Measurements from ENCODE around the gene KCNJ16. TPM values are rescaled to one million over a fixed set of nuclear protein-coding genes. Genes with fewer than 3 reads are reported as not detected.

The KCNJ16 gene
- total RNA-seq, 1 experiment from 2014 or later, result not detected

- no peaks in the 10 kb centered on the region for H4K20me1 ChIP-seq (ENCODE audit: low read length)
- no peak overlapping the region for H3K4me2 ChIP-seq (ENCODE audit: low read length)
- DNase-seq (no peak), ATAC-seq (no peak)
- no peaks in the 10 kb centered on the region for H3K36me3 ChIP-seq (ENCODE audit: low read depth, low read length)
- no peak overlapping the region for H3K9ac ChIP-seq (ENCODE audit: low read length)
- intact Hi-C loops (cut with micrococcal nuclease), result no loop called here
- no peaks in the 10 kb centered on the region for H3K27me3 ChIP-seq (ENCODE audit: low read length)
- no peaks in the 10 kb centered on the region for H3K79me2 ChIP-seq (ENCODE audit: low read length)
- H3K27ac ChIP-seq (ENCODE audit: low read length), result no peak overlapping the region
- ChIA-PET POLR2A (ENCODE audit: unreplicated experiment) (no interaction called here), CTCF (no interaction called here)
- H3K4me1 ChIP-seq (ENCODE audit: insufficient read depth, low read length), result no peaks in the 10 kb centered on the region
- no peaks in the 10 kb centered on the region for H3F3A ChIP-seq (ENCODE audit: low read length, unreplicated experiment)
- BruUV-seq (replicated peaks), result no TSS peak
- no peak overlapping the region for H2AFZ ChIP-seq (ENCODE audit: low read length)
- H3K4me3 ChIP-seq (ENCODE audit: low read length), result no peak overlapping the region
- H3K9me3 ChIP-seq (ENCODE audit: low read length), result no peaks in the 10 kb centered on the region
- H3K9me2 ChIP-seq (replicated peaks; ENCODE audit: low read length), result no peaks in the 10 kb centered on the region
- no peak for TF ChIP-seq CTCF (conservative IDR thresholded peaks at IDR 0.05; ENCODE audit: low read depth, low read length)
- no peak for TF ChIP-seq EZH2 (IDR thresholded peaks at IDR 0.05; ENCODE audit: low read length, unreplicated experiment)
- TF ChIP-seq EZH2phosphoT487 (IDR thresholded peaks at IDR 0.05; ENCODE audit: borderline replicate concordance, low read length), result no peak
Observed at GRCh38 chr17:70114405-70114804, 39.4 kb downstream of the KCNJ16 start.

GRCh38 chr17:70115126-70115525 lies 40.1 kb downstream of the KCNJ16 start:
- no peaks in the 10 kb centered on the region for H3K9me2 ChIP-seq (replicated peaks; ENCODE audit: low read length)
- no peaks in the 10 kb centered on the region for H3K4me1 ChIP-seq (ENCODE audit: insufficient read depth, low read length)
- no peaks in the 10 kb centered on the region for H4K20me1 ChIP-seq (ENCODE audit: low read length)
- DNase-seq (no peak), ATAC-seq (no peak)
- BruUV-seq (replicated peaks), result no TSS peak
- CTCF ChIA-PET, result interaction anchor here (0.5 kb wide), 1 partner anchor 794 kb away, joined by 3 read pairs; no protein-coding TSS in a partner anchor
- no peaks in the 10 kb centered on the region for H3K9me3 ChIP-seq (ENCODE audit: low read length)
- TF ChIP-seq EZH2 (IDR thresholded peaks at IDR 0.05; ENCODE audit: low read length, unreplicated experiment) (no peak), EZH2phosphoT487 (IDR thresholded peaks at IDR 0.05; ENCODE audit: borderline replicate concordance, low read length) (no peak), CTCF (conservative IDR thresholded peaks at IDR 0.05; ENCODE audit: low read depth, low read length) (no peak)
- H3K79me2 ChIP-seq (ENCODE audit: low read length), result no peaks in the 10 kb centered on the region
- H3K36me3 ChIP-seq (ENCODE audit: low read depth, low read length), result no peaks in the 10 kb centered on the region
- POLR2A ChIA-PET (ENCODE audit: unreplicated experiment), result no interaction called here
- H3K27ac ChIP-seq (ENCODE audit: low read length), result no peak overlapping the region
- no peak overlapping the region for H3K4me2 ChIP-seq (ENCODE audit: low read length)
- no peak overlapping the region for H2AFZ ChIP-seq (ENCODE audit: low read length)
- intact Hi-C loops (cut with micrococcal nuclease), result no loop called here
- no peaks in the 10 kb centered on the region for H3F3A ChIP-seq (ENCODE audit: low read length, unreplicated experiment)
- H3K9ac ChIP-seq (ENCODE audit: low read length), result no peak overlapping the region
- no peaks in the 10 kb centered on the region for H3K27me3 ChIP-seq (ENCODE audit: low read length)
- no peak overlapping the region for H3K4me3 ChIP-seq (ENCODE audit: low read length)

- no peak overlapping the region for H3K9ac ChIP-seq (ENCODE audit: low read length)
- ChIA-PET POLR2A (ENCODE audit: unreplicated experiment) (no interaction called here), CTCF (no interaction called here)
- H3K27ac ChIP-seq (ENCODE audit: low read length), result no peak overlapping the region
- no peaks in the 10 kb centered on the region for H4K20me1 ChIP-seq (ENCODE audit: low read length)
- no peaks in the 10 kb centered on the region for H3K36me3 ChIP-seq (ENCODE audit: low read depth, low read length)
- no peaks in the 10 kb centered on the region for H3K9me2 ChIP-seq (replicated peaks; ENCODE audit: low read length)
- H3K4me3 ChIP-seq (ENCODE audit: low read length), result no peak overlapping the region
- ATAC-seq (no peak), DNase-seq (no peak)
- H3K4me1 ChIP-seq (ENCODE audit: insufficient read depth, low read length), result no peaks in the 10 kb centered on the region
- no peak for TF ChIP-seq EZH2phosphoT487 (IDR thresholded peaks at IDR 0.05; ENCODE audit: borderline replicate concordance, low read length)
- TF ChIP-seq EZH2 (IDR thresholded peaks at IDR 0.05; ENCODE audit: low read length, unreplicated experiment), result no peak
- no peak for TF ChIP-seq CTCF (conservative IDR thresholded peaks at IDR 0.05; ENCODE audit: low read depth, low read length)
- no peaks in the 10 kb centered on the region for H3K27me3 ChIP-seq (ENCODE audit: low read length)
- no TSS peak for BruUV-seq (replicated peaks)
- no peak overlapping the region for H3K4me2 ChIP-seq (ENCODE audit: low read length)
- H3F3A ChIP-seq (ENCODE audit: low read length, unreplicated experiment), result no peaks in the 10 kb centered on the region
- no peaks in the 10 kb centered on the region for H3K79me2 ChIP-seq (ENCODE audit: low read length)
- no peak overlapping the region for H2AFZ ChIP-seq (ENCODE audit: low read length)
- intact Hi-C loops (cut with micrococcal nuclease), result no loop called here
- no peaks in the 10 kb centered on the region for H3K9me3 ChIP-seq (ENCODE audit: low read length)
Observed at GRCh38 chr17:70116919-70117318, 41.9 kb downstream of the KCNJ16 start.
